Measurements from ENCODE around the gene RNF167. TPM values are rescaled to one million over a fixed set of nuclear protein-coding genes. Genes with fewer than 3 reads are reported as not detected.

RNF167 gene
- total RNA-seq (2021; fragmentation: NEBNext Ultra II Directional; extraction: Animal tissue kit (Norgen Biotek cat#: 25700)) (140 and 147 TPM in 2 replicates), polyA plus RNA-seq (2011; rRNA removed) (281 and 284 TPM in 2 replicates), polyA minus RNA-seq (2011; rRNA and poly(A)+ RNA removed) (107 and 125 TPM in 2 replicates)
- 157 TPM for polyA plus RNA-seq (2011; cell fraction: cytosol; rRNA removed)
- 259 TPM for polyA plus RNA-seq (2011; cell fraction: nucleus; rRNA removed)
- polyA plus RNA-seq (2012, experiment 1 of 2), result 183 to 210 TPM (median 196 TPM) in 4 replicates
- polyA plus RNA-seq (2012, experiment 2 of 2), result 259 TPM
- 230 TPM for polyA plus RNA-seq (2013, experiment 1 of 2)
- 261 TPM for polyA plus RNA-seq (2013, experiment 2 of 2)
- polyA minus RNA-seq (2011; cell fraction: cytosol; rRNA and poly(A)+ RNA removed), result 101 TPM
- polyA minus RNA-seq (2011; cell fraction: nucleus; rRNA and poly(A)+ RNA removed), result 69.3 TPM
- long read RNA-seq, experiment 1, transcript RNF167-201 (10 exons, 1,915 nt), result minor isoform, 5 of 154 reads
- long read RNA-seq, experiment 1, transcript RNF167-211 (9 exons, 1,757 nt), result major isoform, 71 of 154 reads
- long read RNA-seq, experiment 1, partial matches to known transcripts, result 37 of 154 reads
- long read RNA-seq, experiment 1, other reads (novel, unspliced or antisense), result 32 of 154 reads
- long read RNA-seq, experiment 2, transcript RNF167-211 (9 exons, 1,757 nt), result major isoform, 81 of 157 reads
- long read RNA-seq, experiment 2, transcript RNF167-201 (10 exons, 1,915 nt), result minor isoform, 19 of 157 reads
- long read RNA-seq, experiment 2, partial matches to known transcripts, result 11 of 157 reads
- long read RNA-seq, experiment 2, other reads (novel, unspliced or antisense), result 41 of 157 reads

DNA sequence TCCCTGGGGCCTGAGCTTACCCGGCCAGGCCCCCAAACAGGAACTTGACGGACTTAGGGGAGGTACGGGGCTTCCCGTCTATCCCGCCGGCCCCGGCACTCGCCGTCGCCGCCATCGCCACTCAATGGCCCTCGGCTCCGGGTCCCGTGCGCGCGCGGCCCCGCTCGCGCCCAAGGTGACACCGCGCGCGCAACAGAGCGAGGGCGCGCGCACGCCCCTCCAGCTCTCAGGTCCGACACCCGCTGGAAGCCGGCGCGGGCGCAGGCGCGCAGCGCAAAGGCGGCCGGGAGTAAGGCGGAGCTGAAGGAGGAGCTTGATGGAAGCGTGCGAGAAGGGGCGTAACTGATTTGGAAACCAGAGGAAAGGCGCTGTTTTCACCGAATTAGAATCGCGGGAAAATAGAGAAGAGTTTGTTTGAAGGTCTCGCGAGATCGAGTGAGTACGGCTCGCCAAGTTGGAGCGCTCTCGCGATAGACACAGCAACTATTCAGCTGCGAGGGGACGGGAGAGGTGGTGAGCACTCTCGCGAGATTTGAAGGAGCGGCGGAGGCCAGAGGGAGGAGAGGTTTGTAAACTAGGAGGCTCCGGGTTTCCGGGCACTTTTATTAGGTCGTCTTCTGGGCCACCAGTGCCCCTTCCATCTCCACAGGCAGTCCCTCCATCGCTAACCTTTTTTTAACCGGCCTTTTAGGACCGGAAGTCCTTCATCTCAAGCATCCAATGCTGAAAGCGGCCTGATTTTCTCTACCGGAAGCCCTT, at the start of gene RNF167, which contains the start of gene SLC25A11:
Gene RNF167, plus strand, starts transcription at position 473 of the 759 bp plus-strand sequence. CDS start 642 bp downstream, outside the sequence.
Gene SLC25A11, minus strand, starts transcription at position 251 of the 759 bp plus-strand sequence. Its CDS starts 136 bp downstream, at position 115.
- Histone ChIP-seq H4K91ac (replicated peaks; ENCODE audit: insufficient read length, low read length) (peak within 1 kb of the TSS; percentile 85), H3K4me3 (ENCODE audit: extremely low read depth in 1 of 4, insufficient read depth in 2 of 4, low read depth in 3 of 4, low read length in 4 of 4) (peak within 1 kb of the TSS; percentile 85 to 94 (median 90)), H2AFZ (ENCODE audit: low read length) (0 out of 2 replicates have a peak within 1 kb of the TSS, but pooled peaks have one; percentile 6), H2AK5ac (ENCODE audit: low read depth, low read length) (peak within 1 kb of the TSS; percentile 28; the same call in 1 of the 2 replicates), H2BK15ac (ENCODE audit: low read length) (0 out of 2 replicates have a peak within 1 kb of the TSS, but pooled peaks have one; percentile 46), H3K14ac (ENCODE audit: insufficient read length) (no peak within 1 kb of the TSS), H3K27ac (ENCODE audit: low read depth, low read length) (peak within 1 kb of the TSS; percentile 88), H3K4me2 (ENCODE audit: insufficient read depth in 1 of 2, low read depth in 2 of 2, low read length in 2 of 2) (peak within 1 kb of the TSS; percentile 93 to 96), H3K27me3 (replicated peaks in 1 of 4; ENCODE audit: control insufficient read depth in 3 of 4, extremely low read depth in 1 of 4, insufficient read depth in 3 of 4, low read length in 3 of 4) (no peaks in the 10 kb centered on the region), H3K56ac (replicated peaks; ENCODE audit: insufficient read length, low read depth, low read length) (peak within 1 kb of the TSS; percentile 94), H3K36me3 (ENCODE audit: control insufficient read depth in 2 of 4, insufficient read depth in 4 of 4, low read length in 3 of 4) (peaks cover 15 to 35% (median 26%) of the 10 kb centered on the region in 4 experiments), H3K18ac (ENCODE audit: extremely low read depth, low read length) (peak within 1 kb of the TSS; percentile 83), H2BK120ac (replicated peaks; ENCODE audit: low read depth, low read length) (no peak within 1 kb of the TSS), H4K5ac (ENCODE audit: insufficient read length, low read depth, low read length) (peak within 1 kb of the TSS; percentile 91), H2BK12ac (ENCODE audit: low read depth, low read length) (peak within 1 kb of the TSS; percentile 39; the same call in 1 of the 2 replicates), H3K4me1 (replicated peaks in 1 of 4; ENCODE audit: control insufficient read depth in 3 of 4, insufficient read depth in 4 of 4, low read length in 3 of 4) (peaks cover 0 to 11% (median 6%) of the 10 kb centered on the region in 4 experiments; a peak in 5 of 7 replicates), H3K79me2 (ENCODE audit: control insufficient read depth in 1 of 2, insufficient read depth in 2 of 2, low read length in 2 of 2) (peaks cover 0 to 39% of the 10 kb centered on the region in 2 experiments; a peak in 3 of 4 replicates), H3K9me3 (ENCODE audit: insufficient read depth in 2 of 2, low read depth in 1 of 2, low read length in 1 of 2) (no peaks in the 10 kb centered on the region), H2BK5ac (ENCODE audit: low read depth, low read length) (peak within 1 kb of the TSS; percentile 97), H2BK20ac (ENCODE audit: low read length) (no peak within 1 kb of the TSS), H3K23ac (ENCODE audit: insufficient read length) (no peak within 1 kb of the TSS), H3K79me1 (ENCODE audit: low read depth, low read length) (peaks cover 9% of the 10 kb centered on the region), H4K20me1 (replicated peaks in 1 of 2; ENCODE audit: control insufficient read depth in 1 of 2, insufficient read depth in 2 of 2, low read length in 2 of 2) (peaks cover 0 to 8% of the 10 kb centered on the region in 2 experiments), H3K4ac (replicated peaks; ENCODE audit: insufficient read length, low read depth, low read length) (peak within 1 kb of the TSS; percentile 16), H3K9ac (replicated peaks in 1 of 4; ENCODE audit: extremely low read depth in 1 of 4, low read depth in 3 of 4, low read length in 3 of 4) (peak within 1 kb of the TSS; percentile 82 to 99 (median 92)), H3K23me2 (ENCODE audit: low read depth, low read length) (peaks cover 19% of the 10 kb centered on the region), H4K8ac (ENCODE audit: extremely low read depth, insufficient read depth, low read length) (peak within 1 kb of the TSS; percentile 97)
- ChIA-PET CTCF (ENCODE audit: partially characterized antibody) (interaction anchor here (0.8 to 5.9 kb wide), 14 partner anchors 9 to 59 kb away, joined by 3 to 26 read pairs (median 4); partner anchors contain the start of genes CHRNE, ENO3 and SPAG7), POLR2A (ENCODE audit: partially characterized antibody) (interaction anchor here (0.7 to 27.4 kb wide), 22 partner anchors 11 to 230 kb away, joined by 3 to 987 read pairs (median 6); partner anchors contain the start of genes ARRB2, C17orf107, CAMTA2 and CHRNE)
- peak; percentile 96 for FAIRE-seq
- 1% methylated on average over 71 of the region's 72 CpGs; no CpG with 5 or more reads in 1 of the 2 experiments for WGBS, 2 experiments (ENCODE audit: extremely low coverage in 1 of 2, insufficient coverage in 1 of 2, insufficient read length in 1 of 2, insufficient replicate concordance in 2 of 2, low coverage in 1 of 2, low lambda C conversion rate in 2 of 2, missing lambda C conversion rate in 1 of 2)
- peak; percentile 91 to 95 for DNase-seq (ENCODE audit: low read depth in 1 of 2, low spot score in 2 of 2)
